ENCODE data around the gene GRID1.
"Not testable (repeated sequence)": the region's sequence is repeated elsewhere in the genome, so short reads cannot be mapped to it uniquely, and the experiment has no call there.

GRID1 gene

GRCh38 chr10:85936161-85936560 lies 430.4 kb downstream of the GRID1 start:
- CTCF ChIA-PET: interaction anchor here (0.6 kb wide), 2 partner anchors 26 to 259 kb away, joined by 3 to 4 read pairs; no protein-coding TSS in a partner anchor
- TF ChIP-seq INSM2 (tag by site-specific recombination; IDR thresholded peaks at IDR 0.05): no peak
- no peak for TF ChIP-seq ZBTB1 (tag by site-specific recombination; IDR thresholded peaks at IDR 0.05)
- peak; percentile 85; the same call in 1 of the 2 replicates for TF ChIP-seq ZNF18 (tag by site-specific recombination; IDR thresholded peaks at IDR 0.05)
- TF ChIP-seq ZNF707 (tag by site-specific recombination; IDR thresholded peaks at IDR 0.05): no peak
- TF ChIP-seq ZNF560 (tag by site-specific recombination; IDR thresholded peaks at IDR 0.05; ENCODE audit: borderline replicate concordance): no peak
- no peak for TF ChIP-seq YY2 (tag by site-specific recombination; IDR thresholded peaks at IDR 0.05)
- TF ChIP-seq ZNF529 (tag by site-specific recombination; IDR thresholded peaks at IDR 0.05; ENCODE audit: insufficient replicate concordance): no peak
- no peak for TF ChIP-seq ZNF48 (tag by site-specific recombination; IDR thresholded peaks at IDR 0.05)
- no peak for TF ChIP-seq TCF7L2 (IDR thresholded peaks at IDR 0.05; ENCODE audit: borderline replicate concordance, low read depth, low read length)
- peak; percentile 85 for TF ChIP-seq PRDM6 (tag by site-specific recombination; IDR thresholded peaks at IDR 0.05)
- TF ChIP-seq ZNF747 (tag by site-specific recombination; IDR thresholded peaks at IDR 0.05): no peak
- no peak for TF ChIP-seq ZNF341 (tag by site-specific recombination; IDR thresholded peaks at IDR 0.05; ENCODE audit: low read depth)
- TF ChIP-seq ZNF660 (tag by site-specific recombination; IDR thresholded peaks at IDR 0.05): 0 out of 2 replicates have a peak, but pooled peaks have one; percentile 43
- TF ChIP-seq ZNF658 (tag by site-specific recombination; IDR thresholded peaks at IDR 0.05): no peak
- no peak for TF ChIP-seq ZNF654 (tag by site-specific recombination; IDR thresholded peaks at IDR 0.05; ENCODE audit: low read depth)
- no peak for TF ChIP-seq ZNF24 (tag by site-specific recombination; IDR thresholded peaks at IDR 0.05)
- no peak for TF ChIP-seq ZBTB17 (tag by site-specific recombination; IDR thresholded peaks at IDR 0.05)
- TF ChIP-seq YY1 (tag by site-specific recombination; IDR thresholded peaks at IDR 0.05): no peak
- TF ChIP-seq SALL2 (tag by site-specific recombination; IDR thresholded peaks at IDR 0.05; ENCODE audit: borderline replicate concordance): no peak
- TF ChIP-seq ZNF610 (tag by site-specific recombination; IDR thresholded peaks at IDR 0.05; ENCODE audit: borderline replicate concordance): no peak
- TF ChIP-seq ZNF76 (tag by site-specific recombination; IDR thresholded peaks at IDR 0.05; ENCODE audit: borderline replicate concordance, low read depth): no peak
- TF ChIP-seq ZNF266 (tag by site-specific recombination; IDR thresholded peaks at IDR 0.05; ENCODE audit: low read depth): no peak
- H3K36me3 ChIP-seq (ENCODE audit: control insufficient read depth in 2 of 2, insufficient read depth in 1 of 2, low read length in 2 of 2): no peaks in the 10 kb centered on the region
- no peaks in the 10 kb centered on the region for H3K9me3 ChIP-seq (ENCODE audit: control insufficient read depth, insufficient read depth, low read depth, low read length)
- H3K27ac ChIP-seq (ENCODE audit: extremely low read depth, low read depth, low read length): no peak overlapping the region
- H3K4me3 ChIP-seq (ENCODE audit: low read depth, low read length): no peak overlapping the region
- 0 out of 2 replicates have a peak, but pooled peaks cover 2% of the 10 kb centered on the region for H3K4me1 ChIP-seq (ENCODE audit: control insufficient read depth, insufficient read depth, low read length)
- POLR2A ChIA-PET: no interaction called here

GRCh38 chr10:85934586-85934985 lies 432.0 kb downstream of the GRID1 start:
- H3K4me1 ChIP-seq (ENCODE audit: control insufficient read depth, insufficient read depth, low read length): 0 out of 2 replicates have a peak, but pooled peaks cover 2% of the 10 kb centered on the region
- H3K9me3 ChIP-seq (ENCODE audit: control insufficient read depth, insufficient read depth, low read depth, low read length): no peaks in the 10 kb centered on the region
- H3K4me3 ChIP-seq (ENCODE audit: low read depth, low read length): no peak overlapping the region
- ChIA-PET CTCF (interaction anchor here (0.6 kb wide), 1 partner anchor 164 kb away, joined by 3 read pairs; no protein-coding TSS in a partner anchor), POLR2A (no interaction called here)
- H3K36me3 ChIP-seq (ENCODE audit: control insufficient read depth in 2 of 2, insufficient read depth in 1 of 2, low read length in 2 of 2): no peaks in the 10 kb centered on the region
- no peak for TF ChIP-seq ZNF571 (tag by site-specific recombination; IDR thresholded peaks at IDR 0.05)
- no peak overlapping the region for H3K27ac ChIP-seq (ENCODE audit: extremely low read depth, low read depth, low read length)

- H3K27ac ChIP-seq (ENCODE audit: extremely low read depth, low read depth, low read length); H3K9me3 ChIP-seq (ENCODE audit: control insufficient read depth, insufficient read depth, low read depth, low read length); H3K4me1 ChIP-seq (ENCODE audit: control insufficient read depth, insufficient read depth, low read length); H3K4me3 ChIP-seq (ENCODE audit: low read depth, low read length); H3K36me3 ChIP-seq (ENCODE audit: control insufficient read depth in 2 of 2, insufficient read depth in 1 of 2, low read length in 2 of 2); POLR2A ChIA-PET; CTCF ChIA-PET: not testable (repeated sequence)
Observed at GRCh38 chr10:85929993-85930392, 436.6 kb downstream of the GRID1 start.
